SKM-1 treated with dmso at 0.1 percent for 144 hours (cell line): ENCODE measurements around the gene CUX1.
"Not testable (repeated sequence)": the region's sequence is repeated elsewhere in the genome, so short reads cannot be mapped to it uniquely, and the experiment has no call there.

Experiments
- DNase-seq: peaks from one replicate; lab custom pipeline; 2025; ENCODE audit not compliant: unreplicated experiment; lab: John Stamatoyannopoulos, UW

The CUX1 gene

GRCh38 chr7:101798173-101798572, 19.3 kb upstream of the CUX1 start:
- DNase-seq: not testable (repeated sequence)

DNA sequence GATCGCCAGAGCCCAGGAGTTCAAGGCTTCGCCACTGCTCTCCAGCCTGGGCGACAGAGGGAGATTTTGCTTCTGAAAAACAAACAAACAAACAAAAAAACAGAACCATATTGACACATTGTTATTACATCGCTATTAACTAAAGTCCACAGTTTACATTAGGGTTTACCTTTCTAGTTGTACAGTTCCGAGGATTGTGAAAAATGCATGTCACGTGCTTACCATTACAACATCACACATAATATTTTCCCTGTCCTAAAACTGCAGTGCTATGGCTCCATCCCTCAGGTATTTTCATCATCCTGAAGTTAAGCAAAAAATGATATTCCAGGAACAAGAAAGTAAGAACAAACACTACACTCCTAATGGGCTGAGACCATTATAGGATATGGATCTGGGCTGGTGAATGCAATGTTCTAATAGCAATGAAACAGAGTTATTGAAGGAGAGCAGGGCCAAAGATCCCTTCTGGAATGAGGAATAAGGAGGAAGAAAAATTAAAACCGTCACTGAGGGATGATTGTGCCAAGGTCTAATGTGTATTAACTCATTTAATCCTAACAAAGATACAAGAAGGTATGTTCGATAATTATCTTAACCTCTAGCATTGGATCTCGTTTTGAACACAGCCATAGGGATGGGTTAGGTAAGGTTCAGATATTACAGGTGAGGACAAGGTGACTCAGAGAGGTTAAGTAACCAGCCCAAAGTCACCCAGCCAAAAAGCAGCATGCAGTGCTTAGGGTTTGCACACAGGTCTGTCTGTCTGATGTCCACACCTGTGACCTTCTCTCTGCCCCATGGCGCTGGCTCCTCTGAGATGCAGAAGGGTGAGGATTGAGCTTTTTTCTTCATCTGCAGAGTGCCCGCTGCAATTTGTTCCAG, 14.0 kb upstream of the CUX1 start:
- DNase-seq: no peak

- DNase-seq: no peak
These were observed 13.1 kb upstream of the CUX1 start for GRCh38 chr7:101804088-101804963.

DNA sequence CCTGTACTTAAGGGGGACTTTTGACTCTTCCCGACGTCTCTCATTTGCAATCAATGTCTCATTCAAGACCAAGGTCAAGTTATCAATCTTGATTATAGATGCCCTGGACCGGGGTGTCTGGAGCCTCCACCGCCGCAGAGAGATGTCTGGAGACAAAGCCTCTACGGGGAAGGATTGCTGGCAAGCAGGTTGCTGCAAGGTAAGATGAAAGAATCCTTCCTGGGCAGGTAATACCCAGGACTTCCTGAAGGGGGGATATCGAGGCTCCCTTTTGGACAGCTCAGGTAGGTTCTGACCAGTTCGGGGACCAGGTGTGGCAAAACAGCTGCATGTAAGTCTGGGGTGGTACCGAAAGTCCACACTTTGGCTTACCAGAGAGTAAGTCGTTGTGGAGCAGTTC, 12.5 kb upstream of the CUX1 start:
- no peak for DNase-seq

DNA sequence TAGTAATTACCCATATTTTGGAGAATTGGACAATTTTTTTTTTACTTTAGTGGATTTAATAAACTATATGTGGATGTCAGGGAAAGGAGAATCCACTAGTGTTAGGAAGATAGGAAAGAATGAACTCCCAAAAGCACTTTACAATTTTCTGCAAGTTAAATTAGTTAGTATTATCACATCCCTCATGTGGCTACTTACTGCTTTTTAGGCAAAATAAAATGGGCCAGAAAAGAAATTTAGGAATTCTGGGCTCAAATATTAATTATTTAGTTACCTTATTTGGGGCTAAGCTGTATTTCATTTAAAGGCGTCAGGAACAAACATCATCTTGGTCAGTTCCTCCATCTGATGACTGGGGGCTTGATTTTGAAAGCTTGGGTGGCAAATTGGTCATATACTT, 4.8 kb upstream of the CUX1 start:
- no peak for DNase-seq

- no peak for DNase-seq
These were observed 3.9 kb upstream of the CUX1 start for GRCh38 chr7:101813402-101814019.

- DNase-seq: peak; percentile 66
These were observed 3.1 kb upstream of the CUX1 start for GRCh38 chr7:101814081-101814990.

- DNase-seq: peak; percentile 54
These were observed 2.2 kb upstream of the CUX1 start for GRCh38 chr7:101814991-101815825.

DNA sequence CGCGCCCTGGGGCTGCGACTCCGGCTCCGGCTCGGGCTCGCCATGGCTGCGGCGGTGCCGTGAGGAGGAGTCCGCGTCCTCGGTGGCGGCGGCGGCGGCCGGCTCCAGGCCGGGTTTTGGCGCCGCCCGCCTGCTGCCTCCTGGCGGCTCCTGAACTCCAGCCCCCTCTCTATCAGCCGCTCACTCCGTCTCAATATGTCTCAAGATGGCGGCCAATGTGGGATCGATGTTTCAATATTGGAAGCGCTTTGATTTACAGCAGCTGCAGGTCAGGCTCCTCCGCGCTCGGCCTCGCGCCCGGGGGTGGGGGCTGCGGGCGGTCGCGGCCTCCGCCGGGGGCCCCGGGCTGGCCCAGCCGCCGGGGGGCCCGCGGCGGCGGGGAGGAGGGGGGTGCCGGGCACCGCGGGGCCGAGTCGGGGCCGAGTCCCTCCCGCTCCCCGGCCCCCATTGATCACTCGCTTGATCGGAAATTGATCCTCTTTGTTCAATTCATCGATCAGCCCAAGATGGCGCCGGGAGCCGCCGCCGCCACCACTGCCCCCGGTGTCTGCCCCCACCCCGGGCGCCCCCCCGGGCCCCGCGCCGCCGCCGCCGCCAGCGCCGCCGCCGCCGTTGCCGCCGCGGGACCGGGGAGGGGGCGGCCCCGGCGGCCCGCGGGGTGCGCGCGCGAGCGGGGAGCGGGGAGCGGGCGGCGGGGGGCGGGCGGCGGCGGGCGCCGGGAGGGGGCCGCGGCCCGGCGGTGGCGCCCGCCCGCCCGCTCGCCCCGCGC, 1.4 kb upstream of the CUX1 start:
- DNase-seq: peak; percentile 84

- DNase-seq: peak; percentile 6
These were observed 593 bp upstream of the CUX1 start for GRCh38 chr7:101816595-101817470.

- no peak for DNase-seq
These were observed 1.1 kb downstream of the CUX1 start for GRCh38 chr7:101818287-101819071.

DNA sequence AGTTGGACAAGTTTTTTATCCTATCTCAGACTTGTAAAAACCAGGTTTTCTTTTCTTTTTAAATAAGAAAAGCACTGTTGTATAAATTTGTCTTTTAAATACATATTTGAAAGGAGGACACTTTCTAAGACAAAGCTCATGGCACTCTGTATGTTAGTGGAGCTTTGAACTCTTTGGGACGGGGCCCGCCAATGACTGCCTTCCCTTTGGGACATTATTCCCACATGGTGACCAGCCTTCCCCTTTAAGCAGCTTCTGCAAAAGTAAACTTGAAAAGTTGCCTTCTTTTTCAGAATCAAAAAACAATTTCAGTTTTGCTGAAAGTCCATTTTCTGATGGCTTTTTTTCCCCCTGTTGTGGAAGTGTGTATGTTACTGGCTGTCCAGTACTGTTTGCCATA, 1.8 kb downstream of the CUX1 start:
- no peak for DNase-seq

GRCh38 chr7:101819913-101820522, 2.6 kb downstream of the CUX1 start:
- DNase-seq: no peak

GRCh38 chr7:101820703-101821102, 3.3 kb downstream of the CUX1 start:
- DNase-seq: no peak

DNA sequence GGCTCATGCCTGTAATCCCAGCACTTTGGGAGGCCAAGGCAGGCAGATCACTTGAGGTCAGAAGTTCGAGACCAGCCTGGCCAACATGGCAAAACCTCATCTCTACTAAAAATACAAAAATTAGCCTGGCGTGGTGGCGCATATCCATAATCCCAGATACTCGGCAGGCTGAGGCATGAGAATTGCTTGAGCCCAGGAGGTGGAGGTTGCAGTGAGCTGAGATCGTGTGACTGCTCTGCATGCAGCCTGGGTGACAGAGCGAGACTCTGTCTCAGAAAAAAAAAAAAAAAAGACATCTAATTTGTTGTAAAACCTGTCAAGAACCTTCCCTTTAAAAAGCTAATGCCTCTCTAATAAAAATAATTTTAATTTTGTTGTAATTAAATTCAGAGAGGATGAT, 5.2 kb downstream of the CUX1 start:
- DNase-seq: not testable (repeated sequence)

DNA sequence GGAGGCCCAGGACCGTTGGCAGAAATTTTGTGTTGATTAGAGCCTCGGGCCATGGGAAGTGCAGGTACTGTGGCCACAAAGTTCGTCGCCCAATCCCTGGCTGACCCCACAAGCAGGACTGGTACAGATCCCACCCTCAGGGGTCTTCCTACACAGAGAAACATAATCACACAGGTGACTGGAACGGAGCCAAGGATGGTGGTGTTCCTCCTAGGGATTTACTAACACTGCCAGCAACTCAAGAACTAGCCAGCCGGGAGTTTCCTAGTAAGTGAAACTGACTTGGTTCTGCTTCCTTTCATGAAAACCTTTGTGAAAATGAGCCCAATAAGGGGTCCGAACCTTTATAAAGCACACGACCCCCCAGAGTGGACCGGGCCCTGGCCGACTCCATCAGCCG, 5.7 kb downstream of the CUX1 start:
- DNase-seq: no peak

DNA sequence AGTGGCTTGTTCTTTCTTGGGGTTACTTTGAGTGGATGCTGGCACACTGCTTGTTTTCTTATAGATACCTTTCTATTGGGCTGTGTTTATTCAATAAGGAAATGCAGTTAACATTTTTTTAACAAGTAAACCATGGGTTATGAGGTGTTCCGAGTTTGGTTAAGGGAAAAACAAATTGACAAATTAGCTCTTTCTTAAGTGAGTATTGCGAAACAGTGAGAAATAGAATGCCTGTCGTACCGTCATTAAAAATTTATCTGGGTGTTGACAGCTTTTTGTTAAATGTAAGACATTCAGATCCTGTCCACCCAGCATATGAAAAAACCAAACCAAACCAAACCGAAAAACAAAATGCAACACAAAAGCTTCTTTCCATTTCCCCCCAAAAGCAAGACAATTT, 6.2 kb downstream of the CUX1 start:
- no peak for DNase-seq
